Naive B cell (primary cell): ENCODE measurements around the gene GPR107. TPM values are rescaled to one million over a fixed set of nuclear protein-coding genes. Genes with fewer than 3 reads are reported as not detected.

Experiments used
- ATAC-seq, 2 donors: fragments of 150-1000 bp; cut with Tn5 transposase; 2 replicates each; pipeline ENCODE4 v1.10.0; 2021; ENCODE audit warnings: low read depth in 2 of 2, mild to moderate bottlenecking in 2 of 2, moderate library complexity in 2 of 2
- DNase-seq: peaks from one replicate; pipeline ENCODE4 v3.0.0; 2022
- H3K27ac Mint-ChIP-seq, 6 donors: one replicate each; pipeline ENCODE4 v1.8.0; 2020 to 2022; ENCODE audit warnings: mild to moderate bottlenecking in 6 of 6, mixed read lengths in 6 of 6, moderate library complexity in 5 of 6, inconsistent platforms in 2 of 6
- H3K27me3 Mint-ChIP-seq, 3 donors: one replicate each; pipeline ENCODE4 v1.8.0; 2021 to 2022; ENCODE audit warnings: mixed read lengths in 3 of 3, mild to moderate bottlenecking in 1 of 3
- H3K36me3 Mint-ChIP-seq, 2 donors: one replicate each; pipeline ENCODE4 v1.8.0; 2020 to 2022; ENCODE audit warnings: mixed read lengths in 2 of 2, inconsistent platforms in 1 of 2, mild to moderate bottlenecking in 1 of 2
- H3K4me1 Mint-ChIP-seq, 3 donors: one replicate each; pipeline ENCODE4 v1.8.0; 2020 to 2022; ENCODE audit warnings: mixed read lengths in 3 of 3, inconsistent platforms in 1 of 3, mild to moderate bottlenecking in 1 of 3, moderate library complexity in 1 of 3
- H3K4me3 Mint-ChIP-seq, 8 donors: one replicate each; pipeline ENCODE4 v1.8.0; 2020 to 2022; ENCODE audit warnings: mild to moderate bottlenecking in 8 of 8, mixed read lengths in 8 of 8, moderate library complexity in 8 of 8, inconsistent platforms in 2 of 8
- H3K9me3 Mint-ChIP-seq, 7 donors: one replicate each; pipeline ENCODE4 v1.8.0; 2020 to 2022; ENCODE audit warnings: mixed read lengths in 7 of 7, mild to moderate bottlenecking in 5 of 7, inconsistent platforms in 2 of 7, moderate library complexity in 1 of 7
- polyA plus RNA-seq, 6 donors: library from polyadenylated mRNA; unstranded; fragments of 300-500 nt; fragmentation: Illumina TruSeq; gene quantifications; one replicate each; pipeline ENCODE4 v1.2.3, GENCODE V29; 2021; ENCODE audit warnings: low read depth in 6 of 6

The GPR107 gene
- polyA plus RNA-seq, 6 donors from 2014 or later: 0.27 to 4.4 (median 3.4) TPM

DNA sequence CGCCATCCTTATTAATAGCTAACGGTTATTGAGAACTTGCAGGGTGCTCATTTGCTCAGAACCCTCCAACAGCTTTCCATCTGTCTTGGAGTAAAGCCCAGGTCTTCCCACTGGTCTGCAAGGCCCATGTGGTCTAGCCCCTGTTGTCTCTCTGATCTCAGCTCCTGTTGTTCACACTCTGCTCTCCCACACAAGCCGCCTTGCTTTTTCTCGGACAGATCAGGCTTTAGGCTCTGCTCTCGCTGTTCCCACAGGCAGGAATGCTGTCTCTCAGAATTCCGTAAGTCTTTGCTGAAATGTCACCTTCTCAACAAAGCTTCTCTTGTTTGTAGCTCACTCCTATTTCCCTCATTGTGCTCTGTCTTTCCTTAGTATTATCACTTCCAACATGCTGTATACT, 34.3 kb downstream of the GPR107 start:
- ATAC-seq (no peak), DNase-seq (no peak)
- H3K4me3 Mint-ChIP-seq: no peak overlapping the region
- H3K4me1 Mint-ChIP-seq: peaks cover 0 to 8% (median 5%) of the 10 kb centered on the region in 3 donors
- peak overlapping the region in 2 of 6 donors; percentile 29 to 39 for H3K27ac Mint-ChIP-seq
- peaks cover 18 to 24% of the 10 kb centered on the region in 2 donors for H3K36me3 Mint-ChIP-seq
- no peaks in the 10 kb centered on the region for H3K27me3 Mint-ChIP-seq
- no peaks in the 10 kb centered on the region for H3K9me3 Mint-ChIP-seq

DNA sequence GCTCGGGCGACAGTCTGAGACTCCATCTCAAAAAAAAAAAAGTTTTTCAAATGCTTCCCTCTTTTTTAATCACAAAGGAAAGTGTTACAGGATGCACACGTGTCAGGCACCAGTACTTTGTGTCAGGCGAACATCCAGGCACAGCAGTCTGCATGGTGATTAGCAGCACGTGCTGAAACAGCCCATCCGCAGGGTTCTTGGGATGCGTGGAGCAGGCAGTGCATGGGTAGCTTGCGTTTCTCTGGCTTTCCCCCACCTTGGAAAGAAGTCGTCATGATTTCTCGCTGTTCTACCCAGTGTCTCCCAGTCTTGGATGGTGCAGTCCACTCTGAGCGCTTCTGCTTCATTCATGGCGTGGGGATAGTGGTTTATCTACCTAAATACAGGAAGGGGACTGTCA, 35.4 kb downstream of the GPR107 start:
- Mint-ChIP-seq H3K27ac (no peak overlapping the region), H3K9me3 (no peaks in the 10 kb centered on the region), H3K36me3 (peaks cover 18 to 24% of the 10 kb centered on the region in 2 donors), H3K27me3 (no peaks in the 10 kb centered on the region), H3K4me1 (peaks cover 0 to 8% (median 5%) of the 10 kb centered on the region in 3 donors), H3K4me3 (no peak overlapping the region)
- DNase-seq: no peak
- no peak for ATAC-seq

DNA sequence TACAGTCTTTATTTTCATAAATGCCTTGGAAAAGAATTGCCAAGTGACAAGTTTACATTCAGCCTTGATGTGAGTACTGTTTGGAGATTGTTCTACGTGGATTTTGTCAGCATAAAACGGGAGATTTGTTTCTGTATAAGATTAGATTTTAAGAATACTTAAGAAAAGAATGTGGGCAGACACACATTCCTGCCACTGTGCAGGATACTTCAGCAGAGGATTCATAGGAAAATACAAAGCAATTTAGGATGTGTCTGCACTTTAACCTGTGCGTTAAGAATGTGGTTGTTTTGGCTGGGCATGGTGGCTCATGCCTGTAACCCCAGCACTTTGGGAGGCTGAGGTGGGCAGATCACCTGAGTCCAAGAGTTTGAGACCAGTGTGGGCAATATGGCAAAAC, 37.2 kb downstream of the GPR107 start:
- H3K9me3 Mint-ChIP-seq: no peaks in the 10 kb centered on the region
- peak overlapping the region in 1 of 6 donors; percentile 39 for H3K27ac Mint-ChIP-seq
- H3K36me3 Mint-ChIP-seq: peaks cover 9 to 18% of the 10 kb centered on the region in 2 donors
- H3K4me3 Mint-ChIP-seq: no peak overlapping the region
- H3K27me3 Mint-ChIP-seq: no peaks in the 10 kb centered on the region
- DNase-seq (no peak), ATAC-seq (no peak)
- H3K4me1 Mint-ChIP-seq: peaks cover 0 to 4% (median 0%) of the 10 kb centered on the region in 3 donors

DNA sequence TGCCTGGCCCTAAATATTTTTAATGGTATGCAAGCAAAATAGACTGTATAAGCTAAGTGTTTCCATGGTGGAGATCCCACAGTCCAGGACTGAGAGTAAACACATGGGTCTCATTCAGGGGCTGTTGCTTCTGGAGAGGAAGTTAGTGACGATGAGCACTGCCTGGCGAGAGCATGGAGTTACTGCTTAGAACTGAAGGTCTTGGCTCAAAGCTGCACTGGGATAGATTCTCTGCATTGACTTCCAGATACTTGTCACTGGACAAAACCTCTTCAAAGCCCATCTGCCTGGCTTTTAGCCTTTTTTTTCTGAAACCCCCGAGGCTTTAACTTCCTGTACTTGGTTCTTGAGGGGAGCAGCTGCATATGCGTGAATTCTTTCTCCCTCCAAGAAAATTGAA, 39.2 kb downstream of the GPR107 start:
- no peak overlapping the region for H3K27ac Mint-ChIP-seq
- no peak for ATAC-seq
- no peaks in the 10 kb centered on the region for H3K9me3 Mint-ChIP-seq
- no peaks in the 10 kb centered on the region for H3K27me3 Mint-ChIP-seq
- H3K4me1 Mint-ChIP-seq: peaks cover 0 to 5% (median 0%) of the 10 kb centered on the region in 3 donors
- no peak for DNase-seq
- H3K36me3 Mint-ChIP-seq: peaks cover 7 to 14% of the 10 kb centered on the region in 2 donors
- no peak overlapping the region for H3K4me3 Mint-ChIP-seq

DNA sequence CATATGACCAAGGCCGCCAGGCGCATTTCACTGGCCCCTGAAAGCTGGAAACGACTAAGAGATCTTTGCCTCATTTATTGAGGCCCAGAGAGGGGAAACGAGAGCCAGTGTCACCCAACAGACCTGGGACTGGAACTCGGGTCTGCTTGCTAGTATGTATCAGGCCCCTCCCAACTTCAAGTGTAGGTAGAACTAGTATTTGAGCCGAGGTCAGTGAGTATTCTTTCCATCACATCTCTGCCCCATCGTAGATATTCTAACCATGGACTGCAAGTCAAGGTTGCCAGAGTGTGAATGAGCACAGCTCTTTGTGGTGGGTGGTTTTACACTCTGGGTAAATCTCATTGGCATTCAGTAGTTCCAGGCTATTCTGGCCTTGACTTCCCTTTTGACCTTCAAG, 42.2 kb downstream of the GPR107 start:
- H3K27ac Mint-ChIP-seq: peak overlapping the region in 2 of 6 donors; percentile 83 to 95
- H3K9me3 Mint-ChIP-seq: no peaks in the 10 kb centered on the region
- no peak overlapping the region for H3K4me3 Mint-ChIP-seq
- H3K4me1 Mint-ChIP-seq: peaks cover 3 to 17% (median 11%) of the 10 kb centered on the region in 3 donors
- H3K36me3 Mint-ChIP-seq: peaks cover 0 to 3% of the 10 kb centered on the region in 2 donors
- no peak for DNase-seq
- H3K27me3 Mint-ChIP-seq: no peaks in the 10 kb centered on the region
- ATAC-seq: no peak

DNA sequence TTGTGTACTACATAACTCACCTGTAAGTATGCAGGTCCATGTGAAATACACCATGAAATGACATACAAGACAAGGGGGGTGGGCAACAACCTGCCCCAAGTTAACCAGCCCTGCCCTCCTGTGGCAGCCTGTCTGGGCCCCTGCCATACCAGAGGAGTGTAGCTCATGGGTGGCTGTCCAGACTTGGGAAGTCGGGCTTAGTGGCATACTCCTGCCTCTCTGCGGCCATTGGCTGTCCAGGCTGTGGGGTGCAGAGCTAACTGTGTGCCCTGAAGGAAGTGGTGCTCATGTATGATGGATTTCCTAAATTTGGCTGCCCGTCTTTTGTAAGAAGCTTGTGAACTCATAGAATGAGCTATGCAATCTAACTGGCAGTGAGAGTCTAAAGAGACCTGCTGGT, 47.0 kb downstream of the GPR107 start:
- Mint-ChIP-seq H3K4me1 (peaks cover 3 to 15% (median 11%) of the 10 kb centered on the region in 3 donors), H3K27me3 (no peaks in the 10 kb centered on the region), H3K9me3 (no peaks in the 10 kb centered on the region), H3K36me3 (peaks cover 0 to 8% of the 10 kb centered on the region in 2 donors), H3K27ac (no peak overlapping the region), H3K4me3 (no peak overlapping the region)
- DNase-seq: no peak
- ATAC-seq: no peak

DNA sequence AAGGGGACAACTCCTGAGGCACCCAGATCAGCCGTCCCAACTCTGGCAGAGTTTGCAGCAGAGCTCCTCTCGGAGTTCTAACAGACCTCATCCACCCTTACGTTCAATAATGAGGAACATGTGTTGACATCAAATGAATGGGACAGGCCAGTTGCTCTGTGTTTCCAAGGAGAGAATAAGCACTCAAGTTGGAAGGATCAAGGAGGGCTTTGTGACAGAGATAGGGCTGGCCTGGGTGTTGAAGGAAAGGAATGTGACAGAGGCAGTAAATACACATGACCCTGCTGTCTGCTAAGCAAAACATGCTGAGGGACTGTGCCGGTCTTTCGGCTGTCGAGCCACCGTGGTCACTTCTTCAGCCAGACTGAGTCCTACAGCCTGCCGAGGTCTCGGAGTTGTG, 48.2 kb downstream of the GPR107 start:
- H3K36me3 Mint-ChIP-seq: peaks cover 0 to 17% of the 10 kb centered on the region in 2 donors
- DNase-seq (no peak), ATAC-seq (no peak)
- H3K4me3 Mint-ChIP-seq: no peak overlapping the region
- peaks cover 3 to 14% (median 13%) of the 10 kb centered on the region in 3 donors for H3K4me1 Mint-ChIP-seq
- H3K27me3 Mint-ChIP-seq: no peaks in the 10 kb centered on the region
- H3K9me3 Mint-ChIP-seq: no peaks in the 10 kb centered on the region
- no peak overlapping the region for H3K27ac Mint-ChIP-seq

DNA sequence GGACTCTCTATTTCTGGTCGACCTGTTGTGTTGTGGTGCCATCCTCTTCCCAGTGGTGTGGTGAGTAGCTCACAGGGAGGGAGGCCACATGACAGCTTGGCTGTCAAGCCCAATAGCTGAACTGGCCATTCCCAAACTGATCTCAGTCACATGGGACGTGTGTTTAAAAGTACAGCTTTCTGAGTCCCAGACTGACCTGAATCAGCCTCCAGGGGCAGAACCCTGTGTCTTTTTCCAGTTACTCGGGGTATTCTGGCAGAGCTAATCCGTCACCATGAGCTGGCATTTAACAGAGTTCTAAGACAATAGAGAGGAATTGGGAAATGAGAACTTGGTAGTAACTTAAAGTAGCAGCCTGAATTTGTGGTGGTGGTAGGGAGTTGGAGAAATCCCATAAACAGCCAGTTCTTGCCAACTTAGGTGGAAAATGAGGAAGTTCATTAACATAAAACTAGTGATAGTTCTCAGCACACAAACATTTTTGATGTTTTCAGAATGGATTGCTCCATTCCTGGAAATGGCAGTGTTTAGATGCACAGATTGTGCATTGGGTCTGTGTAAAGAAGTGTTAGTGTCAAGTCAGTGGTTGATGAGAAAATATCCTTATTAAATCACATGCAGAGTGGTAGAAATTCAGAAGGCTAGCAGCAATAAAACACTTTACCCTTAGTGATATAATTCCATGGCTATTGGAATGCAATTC, 50.9 kb downstream of the GPR107 start:
- peak overlapping the region in 4 of 6 donors; percentile 24 to 47 (median 36) for H3K27ac Mint-ChIP-seq
- no peaks in the 10 kb centered on the region for H3K9me3 Mint-ChIP-seq
- H3K4me3 Mint-ChIP-seq: no peak overlapping the region
- ATAC-seq: no peak
- peaks cover 0 to 30% of the 10 kb centered on the region in 2 donors for H3K36me3 Mint-ChIP-seq
- DNase-seq: no peak
- no peaks in the 10 kb centered on the region for H3K27me3 Mint-ChIP-seq
- H3K4me1 Mint-ChIP-seq: peaks cover 5 to 14% (median 12%) of the 10 kb centered on the region in 3 donors

DNA sequence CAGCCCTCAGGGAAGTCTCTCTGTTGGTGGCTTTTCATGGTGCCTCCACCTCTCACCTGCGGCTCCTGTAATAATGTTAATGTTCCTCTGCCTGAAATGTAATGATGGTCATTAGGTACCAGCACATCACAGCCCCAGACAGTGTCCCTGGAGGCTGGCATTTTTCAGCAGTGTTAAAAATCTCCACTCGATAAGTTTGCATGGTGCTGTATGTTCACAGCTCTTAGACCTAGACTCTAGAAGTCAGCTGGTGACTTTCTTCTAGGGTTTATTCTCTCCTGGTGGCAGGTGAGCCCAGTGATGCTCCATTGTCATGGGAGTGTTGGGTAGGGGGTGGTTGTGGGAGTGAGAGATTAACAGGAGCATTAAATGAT, 53.1 kb downstream of the GPR107 start:
- Mint-ChIP-seq H3K9me3 (no peaks in the 10 kb centered on the region), H3K4me1 (peaks cover 5 to 9% (median 5%) of the 10 kb centered on the region in 3 donors), H3K27me3 (no peaks in the 10 kb centered on the region), H3K4me3 (no peak overlapping the region), H3K36me3 (peaks cover 0 to 28% of the 10 kb centered on the region in 2 donors), H3K27ac (peak overlapping the region in 4 of 6 donors; percentile 5 to 50 (median 48))
- ATAC-seq (peak in 1 of 2 donors; percentile 13), DNase-seq (no peak)

DNA sequence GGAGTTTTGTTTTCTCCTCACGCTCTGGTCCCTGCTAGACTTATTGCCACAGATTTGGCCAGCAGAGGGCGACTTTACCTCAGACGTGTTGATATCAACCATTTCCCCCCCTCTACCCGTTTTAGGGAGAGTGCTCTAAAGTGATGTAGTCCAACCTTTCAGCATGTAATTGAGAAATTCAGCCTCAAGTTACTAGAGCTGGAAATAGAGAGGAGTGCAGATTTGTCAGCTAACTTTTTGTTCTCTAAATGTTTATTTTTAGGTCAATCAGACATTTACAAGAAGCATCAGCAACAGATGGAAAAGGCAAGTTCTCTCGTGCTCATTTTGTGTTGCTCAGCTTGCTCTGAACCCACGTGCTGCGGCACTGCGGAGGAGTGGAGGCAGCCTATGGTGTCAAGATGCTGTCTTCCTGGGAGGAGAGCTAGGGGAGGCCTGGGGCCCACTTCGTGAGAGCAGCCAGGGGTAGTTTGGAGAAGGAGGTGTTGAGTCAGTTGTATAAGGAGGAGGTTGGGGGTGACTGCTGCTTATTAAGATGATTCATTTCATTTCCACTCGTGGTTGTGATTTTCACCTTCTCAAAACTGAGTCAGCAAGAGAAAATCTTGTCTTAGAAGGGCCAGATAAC, 53.6 kb downstream of the GPR107 start:
- no peaks in the 10 kb centered on the region for H3K27me3 Mint-ChIP-seq
- peak; percentile 84 to 90 for ATAC-seq
- H3K9me3 Mint-ChIP-seq: no peaks in the 10 kb centered on the region
- DNase-seq: peak; percentile 67
- peaks cover 0 to 33% of the 10 kb centered on the region in 2 donors for H3K36me3 Mint-ChIP-seq
- no peak overlapping the region for H3K4me3 Mint-ChIP-seq
- peaks cover 5 to 9% (median 5%) of the 10 kb centered on the region in 3 donors for H3K4me1 Mint-ChIP-seq
- peak overlapping the region in 4 of 6 donors; percentile 5 to 50 (median 32) for H3K27ac Mint-ChIP-seq

DNA sequence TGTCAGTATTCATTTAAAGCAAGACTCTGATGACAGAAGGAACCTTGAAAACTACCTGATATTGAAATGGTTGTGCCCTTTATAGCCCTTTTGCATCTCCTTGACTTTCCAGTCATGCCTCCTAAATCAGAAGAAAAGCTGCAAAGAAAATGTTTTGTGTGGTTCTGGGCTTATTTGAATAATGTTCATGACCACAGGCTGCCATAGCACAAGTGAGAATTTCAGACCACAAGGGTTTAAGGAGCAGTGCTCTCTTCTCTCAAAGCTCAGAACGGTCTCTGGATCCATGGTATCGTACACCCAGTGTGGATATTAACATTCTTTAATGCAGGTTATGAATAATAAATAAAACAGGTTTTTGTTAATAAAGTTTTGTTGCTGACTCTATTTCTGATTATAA, 54.2 kb downstream of the GPR107 start:
- DNase-seq (no peak), ATAC-seq (no peak)
- peaks cover 5 to 9% (median 5%) of the 10 kb centered on the region in 3 donors for H3K4me1 Mint-ChIP-seq
- peaks cover 0 to 33% of the 10 kb centered on the region in 2 donors for H3K36me3 Mint-ChIP-seq
- no peaks in the 10 kb centered on the region for H3K27me3 Mint-ChIP-seq
- no peaks in the 10 kb centered on the region for H3K9me3 Mint-ChIP-seq
- H3K27ac Mint-ChIP-seq: no peak overlapping the region
- no peak overlapping the region for H3K4me3 Mint-ChIP-seq

DNA sequence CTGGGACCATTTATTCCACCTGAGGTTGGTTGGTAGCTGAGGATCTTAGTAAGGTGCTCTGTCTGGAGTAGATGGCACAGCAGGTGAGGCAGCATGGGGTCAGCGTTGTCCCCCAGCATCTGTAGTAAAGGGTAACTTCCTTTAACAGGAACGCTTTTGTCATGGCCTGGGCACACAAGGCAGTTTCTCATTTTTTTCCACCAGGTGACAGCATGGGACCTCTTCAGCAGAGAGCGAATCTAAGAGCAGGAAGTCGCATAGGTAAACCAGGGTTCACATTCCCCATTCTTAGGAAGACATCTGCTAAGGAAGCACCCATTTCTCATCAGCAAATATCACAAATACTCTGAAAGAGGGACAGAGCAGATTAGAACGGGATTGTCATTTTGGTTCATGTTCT, 56.5 kb downstream of the GPR107 start:
- no peaks in the 10 kb centered on the region for H3K9me3 Mint-ChIP-seq
- peaks cover 0 to 33% of the 10 kb centered on the region in 2 donors for H3K36me3 Mint-ChIP-seq
- no peaks in the 10 kb centered on the region for H3K27me3 Mint-ChIP-seq
- ATAC-seq (no peak), DNase-seq (no peak)
- H3K4me3 Mint-ChIP-seq: no peak overlapping the region
- H3K4me1 Mint-ChIP-seq: peaks cover 5 to 9% (median 5%) of the 10 kb centered on the region in 3 donors
- peak overlapping the region in 1 of 6 donors; percentile 47 for H3K27ac Mint-ChIP-seq

DNA sequence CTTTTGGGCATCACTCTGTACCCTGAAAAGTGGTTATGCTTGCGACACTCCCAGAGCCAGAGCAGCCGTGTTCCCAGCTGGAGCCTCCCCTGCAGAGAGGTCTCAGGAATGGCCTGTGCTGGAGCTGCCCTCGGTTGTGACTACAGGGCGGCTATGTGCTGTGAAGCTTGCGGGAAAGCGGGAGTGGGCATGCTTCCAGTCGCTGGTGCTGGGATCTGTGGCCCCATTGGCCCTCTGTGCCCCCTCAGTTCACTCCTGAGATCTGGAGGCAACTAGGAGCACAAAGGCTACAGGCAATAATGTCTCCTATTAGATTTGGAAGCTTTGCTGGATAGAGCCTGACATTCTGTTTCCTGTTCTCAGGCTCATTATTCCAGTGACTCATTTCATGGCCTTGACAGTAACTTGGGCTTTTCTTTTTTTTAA, 56.9 kb downstream of the GPR107 start:
- Mint-ChIP-seq H3K27ac (no peak overlapping the region), H3K9me3 (no peaks in the 10 kb centered on the region), H3K27me3 (no peaks in the 10 kb centered on the region), H3K4me1 (peaks cover 5 to 9% (median 5%) of the 10 kb centered on the region in 3 donors), H3K4me3 (no peak overlapping the region), H3K36me3 (peaks cover 2 to 33% of the 10 kb centered on the region in 2 donors)
- DNase-seq: no peak
- no peak for ATAC-seq
